Lower leg skin (tissue), 4 donors: ENCODE results near the gene PROSER2. TPM values are rescaled to one million over a fixed set of nuclear protein-coding genes. Genes with fewer than 3 reads are reported as not detected.

Experiments used
- DNase-seq, 2 donors: peaks; one replicate each; pipeline ENCODE4 v3.0.0-alpha.2; 2019; ENCODE audit warnings: low spot score in 2 of 2
- H3K4me3 ChIP-seq: fragments of 200-600 bp; sonication (generic); 2 replicates; pipeline ENCODE4 v1.5.1; 2017; ENCODE audit warnings: mild to moderate bottlenecking, low read depth; ENCODE audit not compliant: poor library complexity, severe bottlenecking
- CTCF ChIP-seq, 3 donors: fragments of 450-650 bp; IDR thresholded peaks; one replicate each; pipeline ENCODE4 v1.5.1; 2016; ENCODE audit warnings: antibody characterized with exemption in 3 of 3, mild to moderate bottlenecking in 3 of 3, moderate library complexity in 2 of 3
- POLR2A ChIP-seq, 2 donors: fragments of 450-650 bp; IDR thresholded peaks; one replicate each; pipeline ENCODE4 v1.6.1; 2016 to 2017; ENCODE audit warnings: antibody characterized with exemption in 2 of 2, mild to moderate bottlenecking in 1 of 2, moderate library complexity in 1 of 2
- WGBS, 2 donors: methylation state at CpG; one replicate each; pipeline ENCODE4 v1.1.5; 2018; 5-methylcytosine and 5-hydroxymethylcytosine counted together
- intact Hi-C: fragments of 100-400 bp; cut with DNase I; formaldehyde crosslinking; loops from one replicate; pipeline ENCODE4 v1.15.0; 2023; ENCODE audit warnings: low total_unique reads
- total RNA-seq, 4 donors: library from RNA; depleted of rRNA; stranded (reverse); fragments of >200 nt; gene quantifications; one replicate each; pipeline ENCODE4 v1.1.0, GENCODE V29; 2016

The PROSER2 gene
- total RNA-seq, 4 donors from 2014 or later, result 5.6 to 14.7 (median 9.1) TPM

GRCh38 chr10:11881477-11882417 lies 58.6 kb downstream of the PROSER2 start:
- DNase-seq, result no peak
- 87 to 88% methylated on average over 21 of the region's 21 CpGs for WGBS, 2 donors
- intact Hi-C loops, result no loop called here
- no peak for TF ChIP-seq CTCF (IDR thresholded peaks at IDR 0.05)
- no peak for TF ChIP-seq POLR2A (IDR thresholded peaks at IDR 0.05)
- no peak overlapping the region for H3K4me3 ChIP-seq

- intact Hi-C loops, result no loop called here
- H3K4me3 ChIP-seq, result no peak overlapping the region
- WGBS, 2 donors, result 87 to 88% methylated on average over 14 of the region's 14 CpGs
- TF ChIP-seq CTCF (IDR thresholded peaks at IDR 0.05) (no peak), POLR2A (IDR thresholded peaks at IDR 0.05) (no peak)
- DNase-seq, result no peak
Measured at GRCh38 chr10:11882646-11883375, 59.7 kb downstream of the PROSER2 start.

GRCh38 chr10:11884706-11885423 lies 61.7 kb downstream of the PROSER2 start:
- 69 to 72% methylated on average over 6 to 7 of the region's 7 CpGs for WGBS, 2 donors
- no peak for TF ChIP-seq CTCF (IDR thresholded peaks at IDR 0.05)
- no peak for TF ChIP-seq POLR2A (IDR thresholded peaks at IDR 0.05)
- H3K4me3 ChIP-seq, result no peak overlapping the region
- intact Hi-C loops, result no loop called here
- DNase-seq, result no peak

GRCh38 chr10:11885437-11886137 lies 62.4 kb downstream of the PROSER2 start:
- 88 to 92% methylated on average over 13 of the region's 13 CpGs for WGBS, 2 donors

More at GRCh38 chr10:11885437-11886137, 62.4 kb downstream of the PROSER2 start:
- H3K4me3 ChIP-seq, result no peak overlapping the region
- TF ChIP-seq CTCF (IDR thresholded peaks at IDR 0.05) (no peak), POLR2A (IDR thresholded peaks at IDR 0.05) (no peak)
- intact Hi-C loops, result no loop called here
- no peak for DNase-seq
